Measurements from ENCODE around the gene KRABD2.

The KRABD2 gene

GRCh38 chr17:8360260-8360659, 16.2 kb downstream of the KRABD2 start:
- ChIA-PET CTCF (ENCODE audit: unreplicated experiment) (interaction anchor here (0.6 kb wide), 1 partner anchor 17 kb away, joined by 3 read pairs; no protein-coding TSS in a partner anchor), POLR2A (interaction anchor here (0.7 kb wide), 2 partner anchors 65 to 1316 kb away, joined by 3 read pairs; no protein-coding TSS in a partner anchor)
- Histone ChIP-seq H3K27ac (ENCODE audit: low read depth, low read length, poor library complexity, severe bottlenecking) (no peak overlapping the region), H4K20me1 (ENCODE audit: insufficient read depth, low read length) (no peaks in the 10 kb centered on the region), H3K9me3 (ENCODE audit: low read length) (no peaks in the 10 kb centered on the region), H3K4me3 (ENCODE audit: low read depth, low read length, poor library complexity, severe bottlenecking) (no peak overlapping the region), H3K4me1 (ENCODE audit: insufficient read depth, low read length, poor library complexity, severe bottlenecking) (no peaks in the 10 kb centered on the region), H3K4me2 (ENCODE audit: low read length) (no peak overlapping the region), H3K36me3 (ENCODE audit: insufficient read depth, low read length) (no peaks in the 10 kb centered on the region), H3K79me2 (ENCODE audit: insufficient read depth, low read depth, low read length) (no peaks in the 10 kb centered on the region), H2AFZ (ENCODE audit: low read length) (no peak overlapping the region; the same call in 1 of the 2 replicates), H3K9me2 (ENCODE audit: insufficient read depth, low read length) (no peaks in the 10 kb centered on the region)
- intact Hi-C loops (cut with micrococcal nuclease; ENCODE audit: unreplicated experiment), result loop anchor here (5.0 kb wide), 1 partner anchor 48 kb away; the partner anchor contains the start of gene ARHGEF15
- DNase-seq (ENCODE audit: low spot score), result no peak
- no TSS peak for BruUV-seq (replicated peaks)
- TF ChIP-seq EZH2phosphoT487 (IDR thresholded peaks at IDR 0.05; ENCODE audit: borderline replicate concordance, low read depth, low read length) (no peak), CTCF (conservative IDR thresholded peaks at IDR 0.05; ENCODE audit: low read length) (no peak)

GRCh38 chr17:8359769-8360168, 16.7 kb downstream of the KRABD2 start:
- intact Hi-C loops (cut with micrococcal nuclease; ENCODE audit: unreplicated experiment), result loop anchor here (5.0 kb wide), 1 partner anchor 47 kb away; the partner anchor contains the start of gene ARHGEF15
- Histone ChIP-seq H3K27ac (ENCODE audit: low read depth, low read length, poor library complexity, severe bottlenecking) (no peak overlapping the region), H3K9me2 (ENCODE audit: insufficient read depth, low read length) (no peaks in the 10 kb centered on the region), H3K4me3 (ENCODE audit: low read depth, low read length, poor library complexity, severe bottlenecking) (no peak overlapping the region), H3K9me3 (ENCODE audit: low read length) (no peaks in the 10 kb centered on the region), H2AFZ (ENCODE audit: low read length) (no peak overlapping the region), H3K36me3 (ENCODE audit: insufficient read depth, low read length) (no peaks in the 10 kb centered on the region), H3K4me1 (ENCODE audit: insufficient read depth, low read length, poor library complexity, severe bottlenecking) (no peaks in the 10 kb centered on the region), H4K20me1 (ENCODE audit: insufficient read depth, low read length) (no peaks in the 10 kb centered on the region), H3K4me2 (ENCODE audit: low read length) (no peak overlapping the region), H3K79me2 (ENCODE audit: insufficient read depth, low read depth, low read length) (no peaks in the 10 kb centered on the region)
- POLR2A ChIA-PET, result interaction anchor here (0.7 kb wide), 1 partner anchor 17 kb away, joined by 3 read pairs; no protein-coding TSS in a partner anchor
- BruUV-seq (replicated peaks), result no TSS peak
- CTCF ChIA-PET (ENCODE audit: unreplicated experiment), result interaction anchor here (0.6 kb wide), 1 partner anchor 17 kb away, joined by 3 read pairs; no protein-coding TSS in a partner anchor
- TF ChIP-seq CTCF (conservative IDR thresholded peaks at IDR 0.05; ENCODE audit: low read length), result no peak
- no peak for TF ChIP-seq EZH2phosphoT487 (IDR thresholded peaks at IDR 0.05; ENCODE audit: borderline replicate concordance, low read depth, low read length)
- no peak for DNase-seq (ENCODE audit: low spot score)

- Histone ChIP-seq H4K20me1 (ENCODE audit: insufficient read depth, low read length) (no peaks in the 10 kb centered on the region), H3K9me2 (ENCODE audit: insufficient read depth, low read length) (no peaks in the 10 kb centered on the region), H2AFZ (ENCODE audit: low read length) (no peak overlapping the region), H3K4me1 (ENCODE audit: insufficient read depth, low read length, poor library complexity, severe bottlenecking) (no peaks in the 10 kb centered on the region), H3K4me3 (ENCODE audit: low read depth, low read length, poor library complexity, severe bottlenecking) (no peak overlapping the region), H3K79me2 (ENCODE audit: insufficient read depth, low read depth, low read length) (no peaks in the 10 kb centered on the region), H3K4me2 (ENCODE audit: low read length) (no peak overlapping the region), H3K27ac (ENCODE audit: low read depth, low read length, poor library complexity, severe bottlenecking) (no peak overlapping the region), H3K9me3 (ENCODE audit: low read length) (no peaks in the 10 kb centered on the region), H3K36me3 (ENCODE audit: insufficient read depth, low read length) (no peaks in the 10 kb centered on the region)
- ChIA-PET POLR2A (interaction anchor here (0.7 kb wide), 1 partner anchor 378 kb away, joined by 3 read pairs; no protein-coding TSS in a partner anchor), CTCF (ENCODE audit: unreplicated experiment) (no interaction called here)
- BruUV-seq (replicated peaks), result no TSS peak
- TF ChIP-seq CTCF (conservative IDR thresholded peaks at IDR 0.05; ENCODE audit: low read length) (no peak), EZH2phosphoT487 (IDR thresholded peaks at IDR 0.05; ENCODE audit: borderline replicate concordance, low read depth, low read length) (no peak)
- intact Hi-C loops (cut with micrococcal nuclease; ENCODE audit: unreplicated experiment), result no loop called here
- no peak for DNase-seq (ENCODE audit: low spot score)
Observed at GRCh38 chr17:8357910-8358309, 18.6 kb downstream of the KRABD2 start.

Measured in OCI-LY7 (cell line).